CD14-positive monocyte (primary cell): ENCODE measurements around the gene SPAG17. TPM values are rescaled to one million over a fixed set of nuclear protein-coding genes. Genes with fewer than 3 reads are reported as not detected.

ENCODE experiments used
- DNase-seq, 3 donors: peaks; one replicate each; pipeline ENCODE4 v3.0.0-alpha.2; 2011 to 2022
- H2AFZ ChIP-seq: 2 replicates; pipeline ENCODE4 v1.6.0; 2012; ENCODE audit warnings: mild to moderate bottlenecking, low read depth, low read length, inconsistent platforms; ENCODE audit not compliant: insufficient read depth, poor library complexity, severe bottlenecking
- H3K27ac ChIP-seq, 2 donors: 1 replicate in 1 of 2; 2 replicates in 1 of 2; pipeline ENCODE4 v1.5.1; 2012 to 2013; ENCODE audit warnings: low read length in 2 of 2, control low read depth in 1 of 2, inconsistent platforms in 1 of 2, low read depth in 1 of 2, mild to moderate bottlenecking in 1 of 2
- H3K27me3 ChIP-seq, 2 donors: one replicate each; pipeline versions ENCODE4 v1.6.0 to v1.6.1; 2011 to 2013; ENCODE audit warnings: low read length in 2 of 2; ENCODE audit not compliant: control insufficient read depth in 2 of 2, insufficient read depth in 2 of 2
- H3K36me3 ChIP-seq, 2 donors: replicated peaks in 1 of 2; 1 replicate in 1 of 2; 2 replicates in 1 of 2; pipeline versions ENCODE4 v1.5.1 to v1.6.1; 2012 to 2013; ENCODE audit warnings: low read length in 2 of 2, control low read depth in 1 of 2, inconsistent platforms in 1 of 2, mild to moderate bottlenecking in 1 of 2; ENCODE audit not compliant: insufficient read depth in 2 of 2, control insufficient read depth in 1 of 2
- H3K4me1 ChIP-seq, 2 donors: 1 replicate in 1 of 2; 2 replicates in 1 of 2; pipeline versions ENCODE4 v1.5.1 to v1.6.1; 2012 to 2013; ENCODE audit warnings: low read length in 2 of 2, control low read depth in 1 of 2, inconsistent platforms in 1 of 2, mild to moderate bottlenecking in 1 of 2, moderate library complexity in 1 of 2; ENCODE audit not compliant: insufficient read depth in 2 of 2, control insufficient read depth in 1 of 2
- H3K4me2 ChIP-seq: replicated peaks from 2 replicates; pipeline ENCODE3; 2012; ENCODE audit warnings: low read length, moderate library complexity, mild to moderate bottlenecking; ENCODE audit not compliant: poor library complexity, severe bottlenecking; ENCODE audit errors: extremely low read depth
- H3K4me3 ChIP-seq, 3 experiments: fragments of 200-600 bp in 1 of 3; sonication (generic) in 1 of 3; replicated peaks in 1 of 3; 1 replicate in 2 of 3; 2 replicates in 1 of 3; pipeline ENCODE4 v1.5.1; 2011 to 2013; ENCODE audit warnings: low read length in 3 of 3, mild to moderate bottlenecking in 3 of 3, control low read depth in 2 of 3, low read depth in 2 of 3, inconsistent platforms in 1 of 3, moderate library complexity in 1 of 3
- H3K79me2 ChIP-seq: 2 replicates; pipeline ENCODE4 v1.6.0; 2012; ENCODE audit warnings: mild to moderate bottlenecking, control low read depth, inconsistent platforms, low read length, moderate library complexity; ENCODE audit not compliant: insufficient read depth
- H3K9ac ChIP-seq: 2 replicates; pipeline ENCODE4 v1.6.0; 2017; ENCODE audit warnings: low read length, mild to moderate bottlenecking; ENCODE audit not compliant: insufficient read depth, poor library complexity, severe bottlenecking
- H3K9me3 ChIP-seq, 2 donors: replicated peaks in 1 of 2; 1 replicate in 1 of 2; 2 replicates in 1 of 2; pipeline versions ENCODE4 v1.5.1 to v1.6.1; 2012 to 2013; ENCODE audit warnings: low read length in 2 of 2, control low read depth in 1 of 2; ENCODE audit not compliant: control insufficient read depth in 1 of 2, insufficient read depth in 1 of 2
- H4K20me1 ChIP-seq: 2 replicates; pipeline ENCODE4 v1.6.0; 2012; ENCODE audit warnings: mild to moderate bottlenecking, low read length, control low read depth, moderate library complexity; ENCODE audit not compliant: insufficient read depth
- H3K27ac Mint-ChIP-seq, 7 donors: one replicate each; pipeline ENCODE4 v1.8.0; 2020; ENCODE audit warnings: mild to moderate bottlenecking in 7 of 7, mixed read lengths in 7 of 7, moderate library complexity in 6 of 7, inconsistent platforms in 2 of 7
- H3K27me3 Mint-ChIP-seq, 3 donors: one replicate each; pipeline ENCODE4 v1.8.0; 2021 to 2022; ENCODE audit warnings: low read depth in 3 of 3, mild to moderate bottlenecking in 3 of 3, mixed read lengths in 3 of 3, moderate library complexity in 3 of 3, inconsistent platforms in 1 of 3
- H3K36me3 Mint-ChIP-seq, 2 donors: one replicate each; pipeline ENCODE4 v1.8.0; 2020; ENCODE audit warnings: mixed read lengths in 2 of 2, inconsistent platforms in 1 of 2, mild to moderate bottlenecking in 1 of 2
- H3K4me1 Mint-ChIP-seq: one replicate; pipeline ENCODE4 v1.8.0; 2020; ENCODE audit warnings: mild to moderate bottlenecking, mixed read lengths
- H3K4me3 Mint-ChIP-seq, 2 donors: one replicate each; pipeline ENCODE4 v1.8.0; 2020; ENCODE audit warnings: mild to moderate bottlenecking in 2 of 2, mixed read lengths in 2 of 2, moderate library complexity in 1 of 2
- H3K9me3 Mint-ChIP-seq, 7 donors: one replicate each; pipeline ENCODE4 v1.8.0; 2020 to 2022; ENCODE audit warnings: mixed read lengths in 7 of 7, mild to moderate bottlenecking in 6 of 7, moderate library complexity in 6 of 7, inconsistent platforms in 2 of 7
- WGBS: methylation state at CpG from one replicate; pipeline ENCODE4 v1.1.5; 2013; ENCODE audit warnings: missing lambda C conversion rate; ENCODE audit not compliant: insufficient coverage; 5-methylcytosine and 5-hydroxymethylcytosine counted together
- intact Hi-C, 2 donors: fragments of 100-400 bp; cut with micrococcal nuclease; formaldehyde crosslinking; loops; one replicate each; pipeline versions ENCODE4 v1.15.0 to v1.15.1; 2023
- polyA plus RNA-seq, 3 donors: library from polyadenylated mRNA; depleted of rRNA in 1 of 3; unstranded in 2 of 3; stranded (reverse) in 1 of 3; fragments of 300-500 nt in 2 of 3; fragments of >200 nt in 1 of 3; fragmentation: Illumina TruSeq in 2 of 3; gene quantifications; 1 replicate in 2 of 3; 2 replicates in 1 of 3; pipeline ENCODE4 v1.2.3, GENCODE V29; 2012 to 2021
- TF ChIP-seq, protein P1 (sequence below): fragments of 200-600 bp; IDR thresholded peaks from one replicate; pipeline ENCODE4 v1.8.0; 2022; ENCODE audit warnings: antibody characterized with exemption, mild to moderate bottlenecking

Gene SPAG17
- polyA plus RNA-seq, 3 donors = 0.26 to 0.87 (median 0.68) TPM

DNA sequence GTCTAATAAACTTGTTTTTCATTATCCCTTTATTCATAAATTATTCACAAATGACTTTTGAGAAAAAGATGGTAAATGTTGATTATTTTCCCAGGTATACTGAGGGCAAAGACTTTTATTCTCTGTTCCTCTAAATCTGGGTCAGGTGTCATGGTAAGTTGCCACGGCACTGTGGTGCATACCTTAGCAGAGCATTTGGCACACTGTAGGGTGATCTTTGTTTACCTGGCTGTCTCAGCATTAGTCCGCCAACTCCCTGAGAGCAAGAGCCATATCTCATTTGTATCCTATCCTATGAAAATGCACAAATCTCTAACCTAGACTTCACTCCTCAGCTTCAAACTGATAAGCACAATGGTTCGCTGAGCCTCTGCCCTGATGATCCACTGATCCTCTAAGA is 280.5 kb downstream of the SPAG17 start:
- DNase-seq = no peak
- peaks cover 76 to 91% of the 10 kb centered on the region in 2 donors for H3K36me3 Mint-ChIP-seq
- Histone ChIP-seq H3K27ac (no peak overlapping the region), H3K9me3 (no peaks in the 10 kb centered on the region), H3K79me2 (no peaks in the 10 kb centered on the region), H3K4me1 (no peaks in the 10 kb centered on the region), H3K4me3 (no peak overlapping the region), H3K9ac (no peak overlapping the region), H3K4me2 (no peak overlapping the region), H2AFZ (no peak overlapping the region), H3K36me3 (peaks cover 90 to 99% of the 10 kb centered on the region in 2 donors), H4K20me1 (peaks cover 4% of the 10 kb centered on the region), H3K27me3 (no peaks in the 10 kb centered on the region)
- no peaks in the 10 kb centered on the region for H3K27me3 Mint-ChIP-seq
- H3K27ac Mint-ChIP-seq = no peak overlapping the region
- TF ChIP-seq, protein P1, sequence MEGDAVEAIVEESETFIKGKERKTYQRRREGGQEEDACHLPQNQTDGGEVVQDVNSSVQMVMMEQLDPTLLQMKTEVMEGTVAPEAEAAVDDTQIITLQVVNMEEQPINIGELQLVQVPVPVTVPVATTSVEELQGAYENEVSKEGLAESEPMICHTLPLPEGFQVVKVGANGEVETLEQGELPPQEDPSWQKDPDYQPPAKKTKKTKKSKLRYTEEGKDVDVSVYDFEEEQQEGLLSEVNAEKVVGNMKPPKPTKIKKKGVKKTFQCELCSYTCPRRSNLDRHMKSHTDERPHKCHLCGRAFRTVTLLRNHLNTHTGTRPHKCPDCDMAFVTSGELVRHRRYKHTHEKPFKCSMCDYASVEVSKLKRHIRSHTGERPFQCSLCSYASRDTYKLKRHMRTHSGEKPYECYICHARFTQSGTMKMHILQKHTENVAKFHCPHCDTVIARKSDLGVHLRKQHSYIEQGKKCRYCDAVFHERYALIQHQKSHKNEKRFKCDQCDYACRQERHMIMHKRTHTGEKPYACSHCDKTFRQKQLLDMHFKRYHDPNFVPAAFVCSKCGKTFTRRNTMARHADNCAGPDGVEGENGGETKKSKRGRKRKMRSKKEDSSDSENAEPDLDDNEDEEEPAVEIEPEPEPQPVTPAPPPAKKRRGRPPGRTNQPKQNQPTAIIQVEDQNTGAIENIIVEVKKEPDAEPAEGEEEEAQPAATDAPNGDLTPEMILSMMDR = no peak
- intact Hi-C loops = no loop called here
- WGBS = 94% methylated on average over 3 of the region's 3 CpGs
- no peaks in the 10 kb centered on the region for H3K9me3 Mint-ChIP-seq
- no peaks in the 10 kb centered on the region for H3K4me1 Mint-ChIP-seq
- no peak overlapping the region for H3K4me3 Mint-ChIP-seq
